AG10803 (cell line): ENCODE measurements around the gene NEURL1.

Experiments used
- DNase-seq: peaks from one replicate; pipeline ENCODE4 v3.0.0; 2010; ENCODE audit warnings: low read depth
- H3K4me3 ChIP-seq: 2 replicates; pipeline ENCODE4 v1.5.1; 2011; ENCODE audit warnings: mild to moderate bottlenecking, low read length, control low read depth
- CTCF ChIP-seq: conservative IDR thresholded peaks from 2 replicates; pipeline ENCODE4 v1.5.1; 2011; ENCODE audit warnings: mild to moderate bottlenecking, low read length, control low read depth, inconsistent platforms

Gene NEURL1

GRCh38 chr10:103555712-103556111 lies 62.2 kb downstream of the NEURL1 start:
- no peak overlapping the region; the same call in 1 of the 2 replicates for H3K4me3 ChIP-seq
- TF ChIP-seq CTCF, result no peak
- DNase-seq, result no peak

- DNase-seq, result no peak
- no peak overlapping the region for H3K4me3 ChIP-seq
- TF ChIP-seq CTCF, result no peak
These were observed 63.0 kb downstream of the NEURL1 start for GRCh38 chr10:103556383-103557007.

GRCh38 chr10:103557455-103557854 lies 64.0 kb downstream of the NEURL1 start:
- no peak overlapping the region for H3K4me3 ChIP-seq
- no peak for TF ChIP-seq CTCF
- no peak for DNase-seq

- H3K4me3 ChIP-seq, result no peak overlapping the region
- no peak for DNase-seq
- TF ChIP-seq CTCF, result no peak
These were observed 65.4 kb downstream of the NEURL1 start for GRCh38 chr10:103558911-103559310.

DNA sequence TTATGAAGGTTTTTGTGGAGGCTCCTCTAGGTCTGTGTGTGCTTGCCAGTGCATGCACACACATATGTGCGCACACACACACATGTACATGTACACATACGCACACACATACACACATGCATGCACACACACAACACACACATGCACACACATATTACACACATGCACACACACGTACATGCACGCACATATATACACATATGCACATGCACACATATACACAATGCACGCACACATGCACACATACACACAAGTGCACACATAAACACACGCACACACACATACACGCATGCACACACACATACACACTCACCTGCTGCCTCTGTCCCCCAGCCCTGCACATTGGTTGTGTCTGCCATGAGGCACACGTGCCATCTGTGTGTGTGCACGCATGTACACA lies 66.3 kb downstream of the NEURL1 start:
- H3K4me3 ChIP-seq, result no peak overlapping the region
- no peak for TF ChIP-seq CTCF
- no peak for DNase-seq

DNA sequence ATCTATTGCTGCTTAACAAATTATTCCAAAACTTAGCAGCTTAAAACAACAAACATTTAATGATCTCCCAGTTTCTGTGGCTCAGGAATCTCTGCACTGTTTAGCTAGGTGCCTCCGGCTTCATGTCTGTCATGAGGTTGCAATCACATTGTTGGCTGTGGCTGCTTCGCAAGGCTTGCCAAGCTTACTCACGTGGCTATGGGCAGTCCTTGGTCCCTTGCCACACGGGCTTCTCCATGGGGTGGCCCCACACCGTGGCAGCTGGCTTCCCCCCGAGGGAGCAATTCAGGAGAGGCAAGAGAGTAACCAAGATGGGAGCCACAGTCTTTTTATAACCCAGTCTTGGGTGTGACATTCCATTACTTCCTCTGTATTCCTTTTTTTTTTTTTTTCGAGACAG lies 67.4 kb downstream of the NEURL1 start:
- TF ChIP-seq CTCF, result no peak
- H3K4me3 ChIP-seq, result no peak overlapping the region

GRCh38 chr10:103562383-103562782 lies 68.9 kb downstream of the NEURL1 start:
- no peak overlapping the region for H3K4me3 ChIP-seq
- no peak for DNase-seq

More for the DNA sequence above, 67.4 kb downstream of the NEURL1 start:
- no peak for DNase-seq

More at GRCh38 chr10:103562383-103562782, 68.9 kb downstream of the NEURL1 start:
- no peak for TF ChIP-seq CTCF
